ENCODE data around the gene CCDC17.

DNA sequence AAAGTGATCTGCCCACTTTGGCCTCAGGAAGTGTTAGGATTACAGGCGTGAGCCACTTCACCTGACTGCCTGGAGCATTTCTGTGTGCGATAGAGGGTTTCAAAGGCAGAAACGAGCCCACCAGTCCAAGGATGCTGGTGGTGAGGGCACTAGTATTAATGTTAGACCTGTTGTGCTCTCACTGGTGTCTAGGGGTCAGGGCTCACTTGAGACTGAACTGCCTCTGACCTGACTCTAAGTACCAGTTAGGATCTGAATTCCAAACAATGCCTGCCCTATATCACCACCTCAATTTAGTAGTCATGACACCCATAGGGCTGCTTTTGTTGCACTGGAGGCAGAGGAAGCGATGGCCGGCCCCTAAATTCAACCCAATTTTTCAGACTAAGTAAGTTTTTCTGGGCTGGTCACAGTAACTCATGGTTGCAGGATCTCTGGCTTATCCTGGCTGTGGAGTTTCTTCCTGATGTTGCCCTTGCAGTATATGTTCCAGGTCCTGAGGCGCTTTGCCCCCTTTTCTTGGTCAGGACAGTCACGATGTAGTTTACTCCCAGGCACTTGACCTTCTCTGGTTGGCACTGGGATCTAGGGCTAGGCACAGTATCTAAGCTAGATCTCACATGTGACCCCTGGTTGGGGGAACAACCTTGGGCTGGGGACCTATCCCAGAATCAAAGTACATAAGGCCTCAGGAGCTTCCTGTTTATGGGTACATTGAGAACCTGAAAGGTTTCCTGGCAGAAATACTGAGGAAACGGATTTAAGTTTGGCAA lies 4.5 kb downstream of the CCDC17 start:
- TF ChIP-seq, protein P1, sequence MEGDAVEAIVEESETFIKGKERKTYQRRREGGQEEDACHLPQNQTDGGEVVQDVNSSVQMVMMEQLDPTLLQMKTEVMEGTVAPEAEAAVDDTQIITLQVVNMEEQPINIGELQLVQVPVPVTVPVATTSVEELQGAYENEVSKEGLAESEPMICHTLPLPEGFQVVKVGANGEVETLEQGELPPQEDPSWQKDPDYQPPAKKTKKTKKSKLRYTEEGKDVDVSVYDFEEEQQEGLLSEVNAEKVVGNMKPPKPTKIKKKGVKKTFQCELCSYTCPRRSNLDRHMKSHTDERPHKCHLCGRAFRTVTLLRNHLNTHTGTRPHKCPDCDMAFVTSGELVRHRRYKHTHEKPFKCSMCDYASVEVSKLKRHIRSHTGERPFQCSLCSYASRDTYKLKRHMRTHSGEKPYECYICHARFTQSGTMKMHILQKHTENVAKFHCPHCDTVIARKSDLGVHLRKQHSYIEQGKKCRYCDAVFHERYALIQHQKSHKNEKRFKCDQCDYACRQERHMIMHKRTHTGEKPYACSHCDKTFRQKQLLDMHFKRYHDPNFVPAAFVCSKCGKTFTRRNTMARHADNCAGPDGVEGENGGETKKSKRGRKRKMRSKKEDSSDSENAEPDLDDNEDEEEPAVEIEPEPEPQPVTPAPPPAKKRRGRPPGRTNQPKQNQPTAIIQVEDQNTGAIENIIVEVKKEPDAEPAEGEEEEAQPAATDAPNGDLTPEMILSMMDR (IDR thresholded peaks at IDR 0.05) = no peak
- TF ChIP-seq POLR2A (IDR thresholded peaks at IDR 0.05) = no peak
- TF ChIP-seq POLR2AphosphoS5 (IDR thresholded peaks at IDR 0.05) = peak; percentile 53
